ENCODE data around the gene FBXL12.
"Not testable (repeated sequence)": the region's sequence is repeated elsewhere in the genome, so short reads cannot be mapped to it uniquely, and the experiment has no call there.

FBXL12 gene

DNA sequence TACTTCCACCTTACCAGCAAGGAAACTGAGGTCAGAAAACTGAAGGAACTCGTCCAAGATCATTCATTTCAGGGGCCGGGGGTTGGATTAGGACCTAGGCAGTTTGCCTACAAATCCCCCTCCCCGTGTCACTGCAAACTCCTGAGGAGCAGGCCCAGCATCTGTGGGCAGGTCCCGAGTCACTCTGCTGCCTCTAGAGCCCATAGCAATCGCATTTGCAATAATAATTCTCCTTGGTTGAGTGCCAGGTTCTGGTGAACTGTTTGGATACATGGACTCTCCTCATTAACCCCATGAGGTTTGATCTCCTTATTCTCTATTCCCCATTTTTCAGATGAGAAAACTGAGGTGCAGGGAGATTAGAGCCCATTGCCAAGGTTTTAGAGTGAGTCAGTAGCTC is 17.1 kb upstream of the FBXL12 start:
- DNase-seq: no peak

DNA sequence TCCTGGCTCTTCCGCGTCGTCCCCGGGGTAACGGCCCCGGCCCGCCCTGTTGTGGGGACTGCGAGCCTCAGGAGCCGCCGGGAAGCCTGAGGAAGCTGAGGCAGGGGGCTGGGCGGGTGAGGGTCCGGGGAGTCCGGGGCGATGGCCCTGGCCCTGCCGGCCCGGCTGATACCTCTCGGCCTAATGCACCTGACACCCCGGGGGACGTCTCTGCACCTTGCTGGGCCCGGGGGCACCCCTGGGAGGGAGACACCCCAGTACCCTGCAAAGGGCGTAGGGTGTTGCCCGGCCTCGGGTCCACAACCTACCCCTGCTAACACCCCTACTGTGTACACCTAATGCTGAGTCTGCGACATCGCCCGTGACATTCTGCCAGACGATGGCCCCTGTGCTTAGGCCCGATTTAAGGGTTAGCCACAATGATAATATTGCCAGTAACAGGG is 16.6 kb upstream of the FBXL12 start:
- no peak for DNase-seq

DNA sequence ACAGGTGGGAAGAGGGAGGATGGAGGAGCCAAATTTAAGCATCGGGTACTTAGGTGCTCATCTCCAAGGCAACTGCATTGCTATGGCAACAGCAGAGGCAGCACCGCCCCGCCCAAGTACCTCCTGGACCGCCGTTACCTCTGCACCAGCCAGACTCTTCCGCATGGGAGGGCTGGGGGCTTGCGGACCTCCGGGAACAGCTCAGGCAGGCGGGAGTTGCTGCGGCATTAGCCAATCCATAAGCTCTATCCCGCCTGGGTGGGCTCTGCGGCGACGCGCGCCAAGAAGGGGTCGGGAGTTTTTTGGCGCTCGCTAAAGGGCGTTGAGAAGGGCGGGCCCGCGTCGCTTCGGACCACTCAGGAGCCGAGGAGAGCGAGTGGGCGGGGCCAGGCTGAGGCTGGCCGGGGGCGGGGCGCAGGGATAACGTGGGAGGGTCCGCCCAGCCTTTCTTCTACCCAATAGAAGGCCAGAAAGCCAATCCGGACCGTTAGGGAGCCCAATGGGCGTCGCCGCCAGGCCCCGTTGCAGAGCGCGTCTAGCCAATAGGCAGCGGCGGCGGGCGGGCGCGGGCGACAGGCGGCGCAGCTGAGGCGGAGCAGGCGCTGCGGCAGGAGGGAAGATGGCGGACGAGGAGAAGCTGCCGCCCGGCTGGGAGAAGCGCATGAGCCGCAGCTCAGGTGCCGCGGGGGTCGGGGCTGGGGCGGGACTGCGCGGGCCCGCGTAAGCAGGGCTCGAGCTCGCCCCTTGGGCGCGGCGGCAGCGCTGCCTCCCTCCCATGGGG is 16.0 kb upstream of the FBXL12 start, which contains the start of gene PIN1:
Gene PIN1, plus strand, starts transcription at position 593 of the 781 bp plus-strand sequence. Its CDS starts 27 bp downstream, at position 620.
- peak; percentile 79 for DNase-seq

DNA sequence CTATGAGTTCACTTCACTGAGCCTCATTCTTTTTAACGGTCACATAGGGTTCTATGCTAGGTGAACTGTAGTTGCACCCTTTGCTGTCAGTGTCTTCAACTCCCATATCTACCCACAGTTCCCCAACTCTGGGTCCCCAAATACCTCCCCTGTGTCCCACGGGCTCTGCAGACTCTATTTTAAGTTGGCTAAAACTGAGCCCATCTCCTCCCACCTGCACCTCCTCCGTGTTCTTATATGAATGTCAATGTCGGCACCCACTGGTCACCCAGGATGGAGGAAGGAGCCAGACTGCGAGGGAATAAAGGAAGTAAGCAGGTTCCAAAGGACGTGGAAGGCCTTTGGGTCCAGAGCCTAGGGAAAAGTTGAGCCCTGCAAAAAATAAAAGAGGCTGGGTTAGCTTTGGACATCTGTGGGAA is 15.4 kb upstream of the FBXL12 start:
- no peak for DNase-seq

- no peak for DNase-seq
Observed at GRCh38 chr19:9828551-9829063, 9.7 kb upstream of the FBXL12 start.

DNA sequence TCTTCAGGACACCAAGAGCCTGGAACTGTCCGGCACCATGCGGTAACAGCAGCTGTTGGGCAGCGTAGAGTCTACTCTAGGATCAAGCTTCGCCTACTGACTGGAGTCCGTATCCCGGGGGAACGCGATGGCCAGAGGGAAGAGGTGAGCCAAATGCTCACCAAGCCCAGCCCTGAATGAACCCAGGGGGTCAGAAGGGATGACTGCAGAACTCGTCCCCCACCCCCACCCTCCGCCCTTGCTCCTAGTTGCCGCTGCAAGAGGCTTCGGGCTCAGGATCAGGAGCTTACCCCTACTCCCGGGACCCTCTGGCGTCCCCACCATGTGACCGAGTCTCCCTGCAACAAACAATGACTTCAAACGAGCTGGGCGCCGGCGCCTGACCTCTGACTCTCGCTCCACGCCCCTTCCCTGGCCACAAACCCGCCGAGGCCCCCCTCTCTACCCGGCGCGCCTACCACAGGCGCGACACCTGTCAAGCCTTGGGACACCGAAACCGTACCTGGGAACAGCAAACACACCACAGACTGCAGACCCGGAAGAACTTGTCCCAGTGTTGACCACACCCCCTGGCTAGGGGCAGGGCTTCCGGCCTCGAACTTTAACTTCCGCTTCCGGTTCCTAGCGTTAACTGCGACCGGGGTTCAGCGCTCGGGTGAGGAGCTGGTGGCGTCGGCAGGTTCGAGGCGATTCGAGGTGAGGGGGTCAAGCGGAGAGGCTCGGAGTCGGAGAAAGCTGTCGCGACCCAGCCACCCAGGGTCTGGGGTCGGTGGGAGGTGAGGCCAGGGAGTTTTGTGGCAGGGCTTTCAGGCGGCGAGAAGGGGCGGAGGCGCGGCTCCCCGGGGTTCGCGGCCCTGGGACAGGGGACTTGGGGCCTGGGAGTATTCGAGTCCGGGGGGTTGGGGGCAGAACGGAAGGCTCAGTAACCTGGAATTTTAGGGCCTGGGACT is 8.7 kb upstream of the FBXL12 start, which contains the start of gene UBL5:
Gene UBL5, plus strand, starts transcription at position 630 of the 950 bp plus-strand sequence. CDS start 420 bp downstream, outside the sequence.
- peak; percentile 2 for DNase-seq

- no peak for DNase-seq
Observed at GRCh38 chr19:9823816-9824215, 4.9 kb upstream of the FBXL12 start.

DNA sequence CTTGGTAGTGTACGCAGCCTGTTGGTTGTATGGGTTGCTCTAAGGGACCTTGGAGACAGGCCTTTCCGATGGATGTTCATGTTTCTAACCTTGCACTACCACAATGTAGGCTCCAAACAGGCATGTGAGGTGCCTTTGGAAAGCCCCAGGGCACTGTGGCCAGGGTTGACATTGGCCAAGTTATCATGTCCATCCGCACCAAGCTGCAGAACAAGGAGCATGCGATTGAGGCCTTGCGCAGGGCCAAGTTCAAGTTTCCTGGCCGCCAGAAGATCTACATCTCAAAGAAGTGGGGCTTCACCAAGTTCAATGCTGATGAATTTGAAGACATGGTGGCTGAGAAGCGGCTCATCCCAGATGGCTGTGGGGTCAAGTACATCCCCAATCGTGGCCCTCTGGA is 1.2 kb upstream of the FBXL12 start:
- DNase-seq: not testable (repeated sequence)

- peak; percentile 72 for DNase-seq
Observed at GRCh38 chr19:9819596-9819909, 674 bp upstream of the FBXL12 start.

DNA sequence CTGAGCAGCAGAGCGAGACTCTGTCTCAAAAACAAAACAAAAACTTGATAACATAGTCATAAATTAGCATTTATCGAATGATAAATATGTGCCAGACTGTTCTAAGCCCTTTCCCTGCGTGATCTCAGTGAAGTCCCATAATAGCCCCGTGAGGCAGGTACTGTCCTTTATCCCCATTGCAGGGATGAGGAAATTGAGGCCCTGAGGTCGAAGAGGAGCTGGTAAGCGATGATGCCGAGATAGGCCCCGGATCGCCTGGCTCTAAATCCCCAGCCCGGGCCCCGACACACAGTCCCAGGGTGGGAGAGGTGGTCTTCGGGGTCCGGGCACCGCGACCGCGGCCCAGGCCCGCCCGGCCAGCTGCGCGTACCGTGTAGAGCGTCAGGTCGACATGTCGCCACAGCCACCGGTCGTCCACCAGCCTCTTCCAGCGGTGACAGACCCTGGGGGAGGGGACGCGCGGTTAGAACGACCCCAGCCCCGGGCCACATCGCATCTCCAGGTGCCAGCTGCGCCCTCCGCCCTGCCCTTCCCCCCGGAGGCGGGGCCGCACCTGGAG is 625 bp downstream of the FBXL12 start:
- DNase-seq: no peak

GRCh38 chr19:9811139-9811538 is 7.7 kb downstream of the FBXL12 start:
- no peak for DNase-seq

DNA sequence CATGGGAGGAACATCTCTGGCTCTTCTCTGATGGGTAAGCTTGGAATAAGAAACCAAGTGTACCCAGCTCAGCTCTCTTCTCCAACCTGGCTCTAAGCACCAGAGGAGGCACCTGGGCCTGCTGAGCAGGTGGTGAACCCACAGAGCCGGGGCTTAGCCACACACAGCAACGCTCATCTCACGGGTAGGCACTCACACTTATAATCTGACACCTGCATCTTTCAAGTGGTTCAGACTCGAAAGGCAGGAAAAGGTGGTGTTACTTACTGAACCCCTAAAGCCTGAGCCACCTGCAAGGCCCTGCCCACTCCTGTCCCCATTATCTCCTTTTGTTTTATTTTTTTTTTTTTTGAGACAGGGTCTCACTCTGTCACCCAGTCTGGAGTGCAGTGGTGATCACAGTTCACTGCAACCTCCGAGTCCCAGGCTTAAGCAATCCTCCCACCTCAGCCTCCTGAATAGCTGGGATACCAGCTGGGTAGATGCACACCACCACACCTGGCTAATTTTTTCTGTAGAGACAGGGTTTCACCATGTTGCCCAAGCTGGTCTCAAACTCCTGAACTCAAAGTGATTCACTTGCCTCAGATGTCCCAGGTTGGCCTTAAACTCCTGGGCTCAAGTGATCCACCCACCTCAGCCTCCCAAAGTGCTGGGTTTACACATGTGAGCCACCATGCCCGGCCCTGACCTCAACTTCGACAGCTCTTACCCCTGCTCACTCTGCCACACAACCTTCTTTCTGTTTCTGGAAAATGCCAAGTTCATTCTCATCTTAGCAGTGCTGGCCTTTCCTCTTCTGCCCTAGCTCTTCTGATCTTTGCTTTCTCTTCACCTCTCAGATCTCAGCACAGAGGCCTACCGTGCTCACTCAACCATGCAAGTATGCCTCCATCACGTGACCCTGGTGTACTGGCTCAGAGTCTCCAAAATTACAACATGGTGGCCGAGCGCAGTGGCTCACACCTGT is 9.7 kb downstream of the FBXL12 start:
- DNase-seq: no peak

DNA sequence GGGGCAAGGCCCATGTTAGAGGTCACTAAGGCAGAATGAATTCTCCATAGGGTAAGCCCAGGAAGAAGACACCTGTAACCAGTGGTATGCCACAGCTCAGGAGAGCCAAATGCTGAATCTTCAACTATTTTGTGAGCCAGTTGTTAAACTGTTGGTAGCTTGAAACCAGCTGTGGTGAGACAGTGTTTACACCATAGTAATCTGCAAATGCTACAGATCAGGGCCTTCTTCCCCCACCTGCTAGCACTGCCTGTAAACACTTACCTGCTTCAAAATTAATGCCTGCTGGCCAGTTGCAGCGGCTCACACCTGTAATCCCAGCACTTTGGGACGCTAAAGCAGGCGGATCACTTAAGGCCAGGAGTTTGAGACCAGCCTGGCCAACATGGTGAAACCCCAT is 12.1 kb downstream of the FBXL12 start:
- no peak for DNase-seq

DNA sequence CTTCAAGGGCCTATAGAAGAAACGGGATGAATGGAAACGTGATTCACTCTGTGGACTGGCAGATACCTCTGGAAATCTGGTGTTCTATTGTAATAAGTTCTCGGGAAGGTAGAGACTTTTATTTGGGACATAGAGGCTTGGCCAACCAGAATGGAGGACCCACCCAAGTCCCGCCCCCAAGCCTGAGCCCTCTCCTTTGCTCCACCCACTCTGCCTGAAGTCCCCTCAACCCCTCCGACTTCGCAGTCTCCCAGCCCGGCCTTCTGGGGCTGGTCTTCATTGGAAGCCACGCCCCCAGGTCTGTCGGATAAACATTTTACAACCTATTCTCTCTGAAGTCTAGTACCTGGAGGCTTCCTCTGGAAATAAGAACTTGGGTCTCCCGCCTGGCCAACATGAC is 16.9 kb downstream of the FBXL12 start:
- DNase-seq: no peak

DNA sequence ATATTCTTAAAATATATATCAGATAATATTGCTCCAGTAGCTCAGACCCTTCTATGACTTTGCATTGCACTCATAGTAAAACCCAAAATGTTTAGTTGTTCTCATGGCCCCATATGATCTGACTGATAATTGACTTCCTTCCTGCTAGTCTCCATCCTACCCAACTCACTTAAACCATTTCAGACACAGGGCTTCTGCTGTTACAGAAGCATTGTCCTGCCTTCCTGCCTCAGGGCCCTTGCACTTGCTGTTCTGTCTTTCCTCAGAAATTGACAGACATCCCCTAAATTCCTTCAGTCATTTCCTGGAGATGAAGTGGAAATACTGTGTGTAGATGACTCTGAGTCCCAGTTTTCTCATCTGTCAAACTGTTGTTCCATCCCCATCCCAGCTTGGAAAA is 19.7 kb downstream of the FBXL12 start:
- no peak for DNase-seq

GRCh38 chr19:9797871-9798270 is 21.0 kb downstream of the FBXL12 start:
- no peak for DNase-seq

GRCh38 chr19:9796113-9796773 is 22.6 kb downstream of the FBXL12 start:
- DNase-seq: peak; percentile 46

GRCh38 chr19:9793071-9793591 is 25.7 kb downstream of the FBXL12 start:
- DNase-seq: no peak

GRCh38 chr19:9792206-9793070 is 26.4 kb downstream of the FBXL12 start:
- no peak for DNase-seq

- no peak for DNase-seq
Observed at GRCh38 chr19:9791552-9792205, 27.2 kb downstream of the FBXL12 start.

Data from SIG-M5 (cell line).